Common myeloid progenitor, CD34-positive (primary cell): ENCODE results near the gene FIZ1.

Experiments used
- CTCF ChIA-PET: fragments of 350-600 bp; sonication (Branson Sonifier 250); formaldehyde crosslinking; loops from one replicate; lab custom pipeline; 2021; ENCODE audit warnings: antibody characterized with exemption; lab: Charles Lee
- POLR2A ChIA-PET: fragments of 350-600 bp; sonication (Branson Sonifier 250); formaldehyde crosslinking; loops from one replicate; lab custom pipeline; 2021; ENCODE audit warnings: antibody characterized with exemption; lab: Charles Lee
- DNase-seq, 3 donors: peaks; one replicate each; pipeline versions ENCODE4 v3.0.0 to v3.0.0-alpha.2; 2013
- H3K27ac ChIP-seq, 2 experiments: 1 replicate in 1 of 2; 2 replicates in 1 of 2; pipeline ENCODE4 v1.7.0; 2013; ENCODE audit warnings: inconsistent platforms in 2 of 2, low read length in 2 of 2, mild to moderate bottlenecking in 2 of 2, low read depth in 1 of 2, moderate library complexity in 1 of 2; ENCODE audit not compliant: severe bottlenecking in 2 of 2, insufficient read depth in 1 of 2, poor library complexity in 1 of 2
- H3K27me3 ChIP-seq, 5 experiments: replicated peaks in 2 of 5; 1 replicate in 3 of 5; 2 replicates in 2 of 5; pipeline versions ENCODE4 v1.6.1 to v1.7.0; 2013; ENCODE audit warnings: low read length in 4 of 5, mild to moderate bottlenecking in 2 of 5, moderate library complexity in 2 of 5, inconsistent platforms in 1 of 5; ENCODE audit not compliant: insufficient read depth in 5 of 5, control insufficient read depth in 4 of 5
- H3K36me3 ChIP-seq, 4 experiments: 1 replicate in 2 of 4; 2 replicates in 2 of 4; pipeline versions ENCODE4 v1.6.1 to v1.7.0; 2013; ENCODE audit warnings: low read length in 3 of 4, control low read depth in 1 of 4, mild to moderate bottlenecking in 1 of 4; ENCODE audit not compliant: control insufficient read depth in 4 of 4, insufficient read depth in 4 of 4
- H3K4me1 ChIP-seq, 4 experiments: 1 replicate in 3 of 4; 2 replicates in 1 of 4; pipeline versions ENCODE4 v1.6.1 to v1.7.1; 2013; ENCODE audit warnings: low read length in 3 of 4, mild to moderate bottlenecking in 3 of 4, control low read depth in 1 of 4, inconsistent platforms in 1 of 4, moderate library complexity in 1 of 4; ENCODE audit not compliant: control insufficient read depth in 4 of 4, insufficient read depth in 4 of 4; ENCODE audit errors: control extremely low read depth in 1 of 4
- H3K4me3 ChIP-seq, 7 experiments: 1 replicate in 4 of 7; 2 replicates in 3 of 7; pipeline versions ENCODE4 v1.5.1 to v1.7.0; 2013; ENCODE audit warnings: mild to moderate bottlenecking in 7 of 7, low read length in 6 of 7, moderate library complexity in 6 of 7, inconsistent platforms in 2 of 7, low read depth in 2 of 7, control low read depth in 1 of 7; ENCODE audit not compliant: insufficient read depth in 4 of 7, control insufficient read depth in 1 of 7; ENCODE audit errors: extremely low read depth in 1 of 7
- H3K9me3 ChIP-seq, 5 experiments: 1 replicate in 4 of 5; 2 replicates in 1 of 5; pipeline versions ENCODE4 v1.6.1 to v1.7.1; 2013; ENCODE audit warnings: low read length in 4 of 5, mild to moderate bottlenecking in 2 of 5, inconsistent platforms in 1 of 5, low read depth in 1 of 5, moderate library complexity in 1 of 5; ENCODE audit not compliant: control insufficient read depth in 4 of 5, insufficient read depth in 2 of 5; ENCODE audit errors: control extremely low read depth in 1 of 5
- WGBS: methylation state at CpG from one replicate; pipeline ENCODE4 v1.1.5; 2013; ENCODE audit not compliant: insufficient coverage; 5-methylcytosine and 5-hydroxymethylcytosine counted together

FIZ1 gene

DNA sequence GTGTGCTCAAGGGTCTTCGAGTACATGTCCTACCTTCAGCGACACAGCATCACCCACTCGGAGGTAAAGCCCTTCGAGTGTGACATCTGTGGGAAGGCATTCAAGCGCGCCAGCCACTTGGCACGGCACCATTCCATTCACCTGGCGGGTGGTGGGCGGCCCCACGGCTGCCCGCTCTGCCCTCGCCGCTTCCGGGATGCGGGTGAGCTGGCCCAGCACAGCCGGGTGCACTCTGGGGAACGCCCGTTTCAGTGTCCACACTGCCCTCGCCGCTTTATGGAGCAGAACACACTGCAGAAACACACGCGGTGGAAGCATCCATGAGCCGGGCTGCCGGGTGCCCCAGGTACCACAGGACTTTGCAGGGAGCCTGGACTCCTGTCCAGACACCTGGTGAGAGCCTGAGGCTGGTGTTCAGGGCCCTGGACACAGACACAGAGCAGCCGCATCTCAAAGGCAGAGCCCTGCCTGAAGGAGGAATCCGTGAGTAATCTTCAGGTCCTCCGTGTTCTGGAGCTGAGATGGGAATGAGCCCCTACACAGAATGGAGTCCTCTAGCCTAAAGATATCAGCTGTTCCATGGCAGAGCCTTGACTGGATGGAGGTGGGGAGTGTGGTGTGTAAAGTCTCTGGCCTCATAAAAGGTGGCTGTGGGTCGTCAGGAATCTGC, 45.7 kb upstream of the FIZ1 start:
- Histone ChIP-seq H3K27ac (peak overlapping the region in 1 of 2 experiments; percentile 86), H3K9me3 (no peaks in the 10 kb centered on the region), H3K27me3 (no peaks in the 10 kb centered on the region), H3K36me3 (peaks cover 0 to 14% (median 11%) of the 10 kb centered on the region in 4 experiments), H3K4me3 (peak overlapping the region in 5 of 7 experiments; percentile 67 to 96 (median 85)), H3K4me1 (peaks cover 5 to 68% (median 60%) of the 10 kb centered on the region in 4 experiments)
- ChIA-PET CTCF (interaction anchor here (1.4 to 9.2 kb wide), 4 partner anchors 8 to 13 kb away, joined by 3 to 128 read pairs (median 6); partner anchors contain the start of gene U2AF2), POLR2A (no interaction called here)
- DNase-seq = no peak
- 98% methylated on average over 28 of the region's 28 CpGs for WGBS

- WGBS = 44% methylated on average over 6 of the region's 12 CpGs
- H3K27me3 ChIP-seq = no peaks in the 10 kb centered on the region
- H3K4me3 ChIP-seq = peak overlapping the region; percentile 48 to 96 (median 77)
- H3K4me1 ChIP-seq = peaks cover 5 to 68% (median 59%) of the 10 kb centered on the region in 4 experiments
- no peaks in the 10 kb centered on the region for H3K9me3 ChIP-seq
- peaks cover 0 to 14% (median 11%) of the 10 kb centered on the region in 4 experiments for H3K36me3 ChIP-seq
- no peak for DNase-seq
- CTCF ChIA-PET = interaction anchor here (1.3 to 9.2 kb wide), 4 partner anchors 9 to 27 kb away, joined by 3 to 128 read pairs (median 4); no protein-coding TSS in a partner anchor
- POLR2A ChIA-PET = no interaction called here
- peak overlapping the region; percentile 64 to 86 for H3K27ac ChIP-seq
These were observed 45.0 kb upstream of the FIZ1 start for GRCh38 chr19:55644191-55644833.

DNA sequence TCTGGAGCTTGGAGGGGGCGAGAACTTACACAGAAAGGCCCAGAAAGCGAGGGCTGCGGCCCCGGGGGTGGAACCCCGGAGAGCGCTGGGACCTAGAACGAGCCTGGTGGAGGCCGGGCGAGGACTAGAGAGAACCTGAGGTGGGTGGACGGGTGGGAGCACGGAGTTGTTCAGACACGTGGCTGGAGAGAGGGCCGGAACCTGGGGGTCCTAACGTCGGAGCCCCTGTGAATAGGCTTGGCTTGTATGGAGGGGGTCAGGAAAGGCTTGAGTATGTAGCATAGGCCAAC, 44.5 kb upstream of the FIZ1 start:
- POLR2A ChIA-PET = no interaction called here
- CTCF ChIA-PET = interaction anchor here (1.3 to 9.2 kb wide), 4 partner anchors 9 to 27 kb away, joined by 3 to 128 read pairs (median 8); partner anchors contain the start of gene U2AF2
- Histone ChIP-seq H3K9me3 (no peaks in the 10 kb centered on the region), H3K4me1 (peaks cover 5 to 66% (median 56%) of the 10 kb centered on the region in 4 experiments), H3K36me3 (peaks cover 0 to 14% (median 11%) of the 10 kb centered on the region in 4 experiments), H3K27me3 (no peaks in the 10 kb centered on the region), H3K4me3 (peak overlapping the region; percentile 48 to 96 (median 77)), H3K27ac (peak overlapping the region; percentile 64 to 86)
- DNase-seq = no peak
- WGBS = 0% methylated on average over 11 of the region's 15 CpGs

DNA sequence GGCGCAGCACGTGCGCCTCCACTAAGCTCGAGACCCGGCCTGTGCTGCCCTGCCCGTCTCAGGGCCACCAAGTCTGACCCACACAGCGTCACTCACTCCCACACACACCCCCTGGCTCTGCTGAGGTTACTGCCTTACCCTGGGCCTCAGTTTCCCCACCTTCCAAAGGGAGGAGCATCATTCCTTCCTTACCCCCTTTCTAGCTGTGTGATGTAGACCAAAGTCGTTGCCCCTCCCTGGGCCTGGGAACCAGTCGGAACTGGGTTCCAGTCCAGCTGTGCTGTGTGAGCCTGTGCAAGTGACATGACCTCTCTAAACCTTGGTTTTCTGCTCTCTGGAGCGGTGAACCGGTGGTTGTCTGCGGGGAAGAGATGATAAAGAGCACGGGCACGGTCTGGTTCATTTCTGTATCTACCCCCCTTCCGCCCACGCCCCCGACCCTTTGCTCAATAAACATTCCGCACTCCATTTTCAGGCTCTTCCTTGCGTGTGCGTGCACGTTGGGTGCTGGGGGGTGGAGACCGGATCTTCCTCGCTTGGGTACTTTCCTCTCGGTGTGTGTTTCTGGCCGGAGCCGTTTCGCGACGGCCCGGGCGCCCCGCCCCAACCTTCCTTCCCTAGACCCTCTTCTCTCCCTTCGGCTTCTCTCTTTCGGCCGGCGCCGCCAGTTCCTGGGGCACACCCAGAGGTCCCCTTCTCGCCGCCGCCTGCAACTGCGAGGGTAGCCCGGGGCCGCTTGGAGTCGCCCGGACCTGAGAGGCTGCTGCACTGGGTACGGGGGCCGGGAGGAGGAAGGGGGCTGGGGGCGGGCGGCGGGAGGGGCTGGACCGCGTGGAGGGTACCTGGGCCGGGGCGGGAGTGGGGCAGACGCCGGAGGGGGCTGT, 43.9 kb upstream of the FIZ1 start, which contains the start of gene ZNF581:
TSS of gene ZNF581 (plus strand) at position 647 of the 884 bp plus-strand sequence. CDS start 923 bp downstream, outside the sequence.
- H3K27me3 ChIP-seq = no peaks in the 10 kb centered on the region
- ChIA-PET CTCF (interaction anchor here (1.2 to 9.2 kb wide), 4 partner anchors 9 to 28 kb away, joined by 3 to 128 read pairs (median 6); partner anchors contain the start of gene U2AF2), POLR2A (no interaction called here)
- peak within 1 kb of the TSS; percentile 64 to 86 for H3K27ac ChIP-seq
- no peaks in the 10 kb centered on the region for H3K9me3 ChIP-seq
- H3K4me1 ChIP-seq = peaks cover 5 to 61% (median 50%) of the 10 kb centered on the region in 4 experiments
- DNase-seq = peak; percentile 74 to 85 (median 84)
- H3K4me3 ChIP-seq = peak within 1 kb of the TSS; percentile 48 to 96 (median 77)
- WGBS = 5% methylated on average over 34 of the region's 56 CpGs
- peaks cover 0 to 14% (median 11%) of the 10 kb centered on the region in 4 experiments for H3K36me3 ChIP-seq

GRCh38 chr19:55642153-55643002, 43.1 kb upstream of the FIZ1 start:
- WGBS = 2% methylated on average over 46 of the region's 65 CpGs
- no peak for DNase-seq
- Histone ChIP-seq H3K36me3 (peaks cover 0 to 15% (median 12%) of the 10 kb centered on the region in 4 experiments), H3K4me1 (peaks cover 5 to 57% (median 47%) of the 10 kb centered on the region in 4 experiments), H3K27ac (peak overlapping the region in 1 of 2 experiments; percentile 86), H3K9me3 (no peaks in the 10 kb centered on the region), H3K27me3 (no peaks in the 10 kb centered on the region), H3K4me3 (peak overlapping the region in 6 of 7 experiments; percentile 64 to 96 (median 80))
- CTCF ChIA-PET = interaction anchor here (1.0 to 9.2 kb wide), 4 partner anchors 8 to 22 kb away, joined by 3 to 128 read pairs (median 6); partner anchors contain the start of genes U2AF2 and ZNF784
- POLR2A ChIA-PET = interaction anchor here (1.0 kb wide), 1 partner anchor 12 kb away, joined by 4 read pairs; the partner anchor contains the start of gene U2AF2
